ENCODE results near the gene LITAF.

GRCh38 chr16:11550791-11551498 lies 35.8 kb downstream of the LITAF start:
- no peak for TF ChIP-seq BHLHE40 (IDR thresholded peaks at IDR 0.05; ENCODE audit: borderline replicate concordance)
- no peak for TF ChIP-seq ZNF384 (IDR thresholded peaks at IDR 0.05)
- TF ChIP-seq LEF1 (IDR thresholded peaks at IDR 0.05; ENCODE audit: borderline replicate concordance): no peak
- TF ChIP-seq ARNT (IDR thresholded peaks at IDR 0.05): no peak
- no peak for TF ChIP-seq FOXM1 (IDR thresholded peaks at IDR 0.05; ENCODE audit: borderline replicate concordance)
- no peak for TF ChIP-seq SP1 (IDR thresholded peaks at IDR 0.05)
- no peak for TF ChIP-seq HDGF (IDR thresholded peaks at IDR 0.05; ENCODE audit: borderline replicate concordance)

All from HEK293T (cell line).